Tibial nerve (tissue), 4 donors: ENCODE results near the gene SMG6. TPM values are rescaled to one million over a fixed set of nuclear protein-coding genes. Genes with fewer than 3 reads are reported as not detected.

Experiments
- DNase-seq, 2 donors: peaks; one replicate each; pipeline ENCODE4 v3.0.0-alpha.2; 2019; ENCODE audit warnings: low spot score in 2 of 2
- H3K27ac ChIP-seq, 4 donors: fragments of 200-600 bp; sonication (generic) in 3 of 4; one replicate each; pipeline ENCODE4 v1.5.1; 2017 to 2019; ENCODE audit warnings: mild to moderate bottlenecking in 1 of 4
- H3K27me3 ChIP-seq, 2 donors: fragments of 200-600 bp; sonication (generic) in 1 of 2; one replicate each; pipeline versions ENCODE4 v1.5.1 to v1.6.0; 2017 to 2019
- H3K36me3 ChIP-seq, 3 donors: fragments of 200-600 bp; sonication (generic); one replicate each; pipeline ENCODE4 v1.5.1; 2018 to 2019
- H3K4me1 ChIP-seq, 4 donors: fragments of 200-600 bp; sonication (generic) in 3 of 4; one replicate each; pipeline ENCODE4 v1.5.1; 2017 to 2019
- H3K4me3 ChIP-seq, 4 donors: fragments of 200-600 bp; sonication (generic) in 3 of 4; one replicate each; pipeline ENCODE4 v1.5.1; 2017 to 2019; ENCODE audit warnings: mild to moderate bottlenecking in 1 of 4, moderate library complexity in 1 of 4
- H3K9me3 ChIP-seq, 4 donors: fragments of 200-600 bp; sonication (generic) in 3 of 4; one replicate each; pipeline ENCODE4 v1.5.1; 2017 to 2019
- EP300 ChIP-seq, 2 donors: sonication (generic); formaldehyde crosslinking; IDR thresholded peaks; one replicate each; pipeline ENCODE4 v1.6.1; 2017; ENCODE audit warnings: antibody characterized with exemption in 2 of 2, mild to moderate bottlenecking in 1 of 2
- POLR2A ChIP-seq, 2 donors: fragments of 450-650 bp; IDR thresholded peaks; one replicate each; pipeline ENCODE4 v1.6.1; 2017; ENCODE audit warnings: antibody characterized with exemption in 2 of 2, mild to moderate bottlenecking in 2 of 2, moderate library complexity in 2 of 2
- WGBS, 2 donors: methylation state at CpG; one replicate each; pipeline ENCODE4 v1.1.5; 2018; 5-methylcytosine and 5-hydroxymethylcytosine counted together
- total RNA-seq, 4 donors: library from RNA; depleted of rRNA; stranded (reverse); fragments of >200 nt; gene quantifications; one replicate each; pipeline ENCODE4 v1.1.0, GENCODE V29; 2016
- TF ChIP-seq, protein P1 (sequence below), 5 experiments: fragments of 200-600 bp in 3 of 5; fragments of 450-650 bp in 2 of 5; sonication (generic) in 3 of 5; IDR thresholded peaks; one replicate each; pipeline ENCODE4 v1.5.1; 2016 to 2019; ENCODE audit warnings: antibody characterized with exemption in 5 of 5, mild to moderate bottlenecking in 3 of 5, moderate library complexity in 2 of 5

SMG6 gene
- total RNA-seq, 4 donors from 2014 or later: 29.5 to 86.5 (median 40.1) TPM

DNA sequence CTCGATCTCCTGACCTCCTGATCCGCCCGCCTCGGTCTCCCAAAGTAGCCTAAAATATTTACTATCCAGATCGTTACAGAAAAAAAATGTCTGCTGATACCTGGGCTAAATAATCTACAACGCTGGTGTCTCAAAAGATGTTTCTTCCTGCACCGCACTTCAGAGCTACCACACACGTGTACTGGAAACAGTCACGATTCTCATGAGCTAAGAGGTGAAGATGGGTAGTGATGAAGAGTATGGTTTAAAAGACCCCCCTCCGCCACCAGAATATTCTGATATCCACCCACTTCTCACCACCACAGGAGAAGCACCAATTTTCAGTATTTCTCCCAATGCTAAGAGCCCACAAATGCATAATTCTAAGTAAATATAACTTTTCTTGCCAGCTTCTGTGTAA lies 50.2 kb downstream of the SMG6 start:
- H3K9me3 ChIP-seq: no peaks in the 10 kb centered on the region
- no peak overlapping the region for H3K27ac ChIP-seq
- H3K27me3 ChIP-seq: no peaks in the 10 kb centered on the region
- H3K4me3 ChIP-seq: no peak overlapping the region
- H3K36me3 ChIP-seq: peaks cover 0 to 40% (median 0%) of the 10 kb centered on the region in 3 donors
- no peak for DNase-seq
- TF ChIP-seq EP300 (IDR thresholded peaks at IDR 0.05) (no peak), POLR2A (IDR thresholded peaks at IDR 0.05) (no peak)
- TF ChIP-seq, protein P1, sequence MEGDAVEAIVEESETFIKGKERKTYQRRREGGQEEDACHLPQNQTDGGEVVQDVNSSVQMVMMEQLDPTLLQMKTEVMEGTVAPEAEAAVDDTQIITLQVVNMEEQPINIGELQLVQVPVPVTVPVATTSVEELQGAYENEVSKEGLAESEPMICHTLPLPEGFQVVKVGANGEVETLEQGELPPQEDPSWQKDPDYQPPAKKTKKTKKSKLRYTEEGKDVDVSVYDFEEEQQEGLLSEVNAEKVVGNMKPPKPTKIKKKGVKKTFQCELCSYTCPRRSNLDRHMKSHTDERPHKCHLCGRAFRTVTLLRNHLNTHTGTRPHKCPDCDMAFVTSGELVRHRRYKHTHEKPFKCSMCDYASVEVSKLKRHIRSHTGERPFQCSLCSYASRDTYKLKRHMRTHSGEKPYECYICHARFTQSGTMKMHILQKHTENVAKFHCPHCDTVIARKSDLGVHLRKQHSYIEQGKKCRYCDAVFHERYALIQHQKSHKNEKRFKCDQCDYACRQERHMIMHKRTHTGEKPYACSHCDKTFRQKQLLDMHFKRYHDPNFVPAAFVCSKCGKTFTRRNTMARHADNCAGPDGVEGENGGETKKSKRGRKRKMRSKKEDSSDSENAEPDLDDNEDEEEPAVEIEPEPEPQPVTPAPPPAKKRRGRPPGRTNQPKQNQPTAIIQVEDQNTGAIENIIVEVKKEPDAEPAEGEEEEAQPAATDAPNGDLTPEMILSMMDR (IDR thresholded peaks at IDR 0.05): no peak
- 87 to 92% methylated on average over 10 of the region's 10 CpGs for WGBS, 2 donors
- no peaks in the 10 kb centered on the region for H3K4me1 ChIP-seq

GRCh38 chr17:2251098-2251497 lies 52.5 kb downstream of the SMG6 start:
- Histone ChIP-seq H3K4me1 (peaks cover 0 to 3% (median 0%) of the 10 kb centered on the region in 4 donors), H3K9me3 (no peaks in the 10 kb centered on the region), H3K36me3 (peaks cover 0 to 40% (median 0%) of the 10 kb centered on the region in 3 donors), H3K27me3 (no peaks in the 10 kb centered on the region), H3K27ac (no peak overlapping the region), H3K4me3 (no peak overlapping the region)
- DNase-seq: no peak
- no peak for TF ChIP-seq POLR2A (IDR thresholded peaks at IDR 0.05)
- TF ChIP-seq EP300 (IDR thresholded peaks at IDR 0.05): no peak
- TF ChIP-seq, protein P1 (IDR thresholded peaks at IDR 0.05): no peak
- WGBS, 2 donors: 76 to 88% methylated on average over 5 of the region's 5 CpGs

- peaks cover 0 to 10% (median 0%) of the 10 kb centered on the region in 4 donors for H3K4me1 ChIP-seq
- TF ChIP-seq POLR2A (IDR thresholded peaks at IDR 0.05) (no peak), EP300 (IDR thresholded peaks at IDR 0.05) (no peak)
- TF ChIP-seq, protein P1 (IDR thresholded peaks at IDR 0.05): no peak
- no peak overlapping the region for H3K27ac ChIP-seq
- DNase-seq: no peak
- no peak overlapping the region for H3K4me3 ChIP-seq
- H3K9me3 ChIP-seq: no peaks in the 10 kb centered on the region
- H3K27me3 ChIP-seq: no peaks in the 10 kb centered on the region
- WGBS, 2 donors: 88 to 91% methylated on average over 12 of the region's 12 CpGs
- peaks cover 0 to 37% (median 0%) of the 10 kb centered on the region in 3 donors for H3K36me3 ChIP-seq
Observed at GRCh38 chr17:2250140-2251095, 53.2 kb downstream of the SMG6 start.

DNA sequence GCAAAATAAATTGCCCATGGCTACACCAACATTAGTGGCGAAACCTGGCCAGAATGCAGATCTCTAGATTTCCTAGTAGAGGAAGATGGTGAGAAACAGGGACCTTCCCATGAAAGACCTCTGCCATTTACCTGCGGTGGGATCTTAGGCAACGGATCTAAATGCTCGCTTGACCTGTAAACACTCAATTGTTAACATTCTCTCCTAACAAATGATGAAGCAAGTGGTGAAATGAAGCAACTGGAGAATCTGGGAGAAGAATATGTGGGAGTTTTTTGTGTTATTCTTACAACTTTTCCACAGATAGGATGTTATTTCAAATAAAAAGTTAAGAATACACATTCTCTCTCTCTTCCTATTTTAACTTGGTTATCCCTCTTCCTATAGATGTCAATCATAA lies 56.6 kb downstream of the SMG6 start:
- peaks cover 0 to 34% (median 5%) of the 10 kb centered on the region in 4 donors for H3K4me1 ChIP-seq
- H3K36me3 ChIP-seq: peaks cover 0 to 38% (median 0%) of the 10 kb centered on the region in 3 donors
- WGBS, 2 donors: 87 to 95% methylated on average over 4 of the region's 4 CpGs
- H3K27ac ChIP-seq: no peak overlapping the region
- H3K27me3 ChIP-seq: no peaks in the 10 kb centered on the region
- H3K4me3 ChIP-seq: no peak overlapping the region
- no peak for DNase-seq
- TF ChIP-seq POLR2A (IDR thresholded peaks at IDR 0.05) (no peak), EP300 (IDR thresholded peaks at IDR 0.05) (no peak)
- TF ChIP-seq, protein P1 (IDR thresholded peaks at IDR 0.05): no peak
- no peaks in the 10 kb centered on the region for H3K9me3 ChIP-seq
